Hepatocyte (in vitro differentiated cells): ENCODE measurements around the gene IGDCC3. TPM values are rescaled to one million over a fixed set of nuclear protein-coding genes. Genes with fewer than 3 reads are reported as not detected.

Source experiments
- DNase-seq: peaks from one replicate; pipeline ENCODE4 v3.0.0-alpha.2; 2016; ENCODE audit warnings: low spot score
- H2AFZ ChIP-seq: fragments of 200-600 bp; sonication (generic); 2 replicates; pipeline ENCODE4 v1.6.0; 2016; ENCODE audit warnings: antibody characterized with exemption, mild to moderate bottlenecking
- H3K27ac ChIP-seq: fragments of 200-600 bp; sonication (generic); 2 replicates; pipeline ENCODE4 v1.5.1; 2016; ENCODE audit warnings: mild to moderate bottlenecking
- H3K27me3 ChIP-seq: fragments of 200-600 bp; sonication (generic); 2 replicates; pipeline ENCODE4 v1.6.1; 2016
- H3K36me3 ChIP-seq: fragments of 200-600 bp; sonication (generic); replicated peaks from 2 replicates; pipeline ENCODE4 v1.5.1; 2016; ENCODE audit warnings: low read depth; ENCODE audit not compliant: insufficient read depth
- H3K4me1 ChIP-seq: fragments of 200-600 bp; sonication (generic); 2 replicates; pipeline ENCODE4 v1.5.1; 2016; ENCODE audit warnings: mild to moderate bottlenecking, moderate library complexity; ENCODE audit not compliant: insufficient read depth
- H3K4me2 ChIP-seq: fragments of 200-600 bp; sonication (generic); 2 replicates; pipeline ENCODE4 v1.6.0; 2016
- H3K4me3 ChIP-seq: fragments of 200-600 bp; sonication (generic); 2 replicates; pipeline ENCODE4 v1.5.1; 2016; ENCODE audit warnings: mild to moderate bottlenecking
- H3K79me2 ChIP-seq: fragments of 200-600 bp; sonication (generic); 2 replicates; pipeline ENCODE4 v1.6.0; 2017; ENCODE audit warnings: mild to moderate bottlenecking
- H3K9me2 ChIP-seq: fragments of 200-600 bp; sonication (generic); replicated peaks from 2 replicates; pipeline ENCODE4 v1.6.0; 2017; ENCODE audit warnings: mild to moderate bottlenecking; ENCODE audit not compliant: insufficient read depth
- H3K9me3 ChIP-seq: fragments of 200-600 bp; sonication (generic); 2 replicates; pipeline ENCODE4 v1.5.1; 2016; ENCODE audit warnings: low read depth, mild to moderate bottlenecking
- H4K20me1 ChIP-seq: fragments of 200-600 bp; sonication (generic); 2 replicates; pipeline ENCODE4 v1.6.0; 2016; ENCODE audit warnings: mild to moderate bottlenecking; ENCODE audit not compliant: insufficient read depth, poor library complexity, severe bottlenecking
- EZH2 ChIP-seq: fragments of 200-600 bp; sonication (generic); IDR thresholded peaks from 2 replicates; pipeline ENCODE4 v1.6.1; 2016; ENCODE audit warnings: antibody characterized with exemption, mild to moderate bottlenecking, borderline replicate concordance
- EZH2phosphoT487 ChIP-seq: fragments of 200-600 bp; sonication (generic); IDR thresholded peaks from one replicate; pipeline ENCODE4 v1.6.1; 2018; ENCODE audit warnings: antibody characterized with exemption, mild to moderate bottlenecking, low read depth, moderate library complexity; ENCODE audit not compliant: unreplicated experiment, severe bottlenecking
- WGBS: methylation state at CpG from one replicate; pipeline ENCODE4 v1.1.6; 2016; ENCODE audit warnings: low lambda C conversion rate; ENCODE audit errors: missing lambda C conversion rate; 5-methylcytosine and 5-hydroxymethylcytosine counted together
- polyA plus RNA-seq: library from polyadenylated mRNA; unstranded; fragments of >200 nt; fragmentation: Nextera tagmentation; extraction: Ambion mirVana; gene quantifications from 2 replicates; pipeline ENCODE4 v1.2.1, GENCODE V29; 2016
- total RNA-seq: library from RNA; depleted of rRNA; stranded (reverse); fragments of >200 nt; gene quantifications from 2 replicates; pipeline ENCODE4 v1.2.3, GENCODE V29; 2014
- TF ChIP-seq, protein P1 (sequence below): fragments of 200-600 bp; sonication (generic); IDR thresholded peaks from 2 replicates; pipeline ENCODE4 v1.5.1; 2016; ENCODE audit warnings: antibody characterized with exemption, mild to moderate bottlenecking; ENCODE audit not compliant: poor library complexity

Gene IGDCC3
- total and polyA plus RNA-seq, 2 experiments from 2014 or later: 8.1 to 14.8 TPM

DNA sequence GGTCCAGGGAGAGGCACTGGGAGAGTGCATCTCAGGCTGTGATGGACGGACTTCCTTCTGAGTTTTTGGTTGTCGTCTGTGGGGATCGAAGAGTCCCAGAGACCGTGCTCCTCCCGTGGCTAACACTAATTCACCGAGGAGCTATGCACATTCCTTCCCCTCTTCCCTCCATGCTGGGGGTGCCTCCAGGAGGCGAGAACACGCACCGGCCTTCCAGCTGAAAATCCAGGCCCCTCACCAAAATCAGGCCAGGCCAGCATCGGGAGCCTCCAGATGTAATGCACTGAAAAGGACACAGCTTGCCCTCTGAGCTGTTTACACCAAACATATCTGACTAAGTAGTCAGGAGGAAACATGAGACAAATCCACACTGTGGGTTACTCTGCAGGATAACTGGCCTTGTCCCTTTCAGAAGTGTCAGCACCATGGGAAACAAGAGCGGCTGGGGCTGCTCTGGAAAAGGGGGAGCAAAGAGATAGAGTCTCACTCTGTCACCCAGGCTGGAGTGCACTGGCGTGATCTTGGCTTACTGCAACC, 67.9 kb downstream of the IGDCC3 start:
- no peaks in the 10 kb centered on the region for H3K27me3 ChIP-seq
- no peak overlapping the region for H3K4me3 ChIP-seq
- H3K79me2 ChIP-seq: no peaks in the 10 kb centered on the region
- H3K4me2 ChIP-seq: no peak overlapping the region
- no peaks in the 10 kb centered on the region for H3K9me2 ChIP-seq
- no peak overlapping the region for H2AFZ ChIP-seq
- H3K27ac ChIP-seq: peak overlapping the region; percentile 4
- H3K36me3 ChIP-seq: no peaks in the 10 kb centered on the region
- WGBS: 65% methylated on average over 12 of the region's 12 CpGs
- no peak for TF ChIP-seq EZH2phosphoT487
- no peak for TF ChIP-seq EZH2
- TF ChIP-seq, protein P1, sequence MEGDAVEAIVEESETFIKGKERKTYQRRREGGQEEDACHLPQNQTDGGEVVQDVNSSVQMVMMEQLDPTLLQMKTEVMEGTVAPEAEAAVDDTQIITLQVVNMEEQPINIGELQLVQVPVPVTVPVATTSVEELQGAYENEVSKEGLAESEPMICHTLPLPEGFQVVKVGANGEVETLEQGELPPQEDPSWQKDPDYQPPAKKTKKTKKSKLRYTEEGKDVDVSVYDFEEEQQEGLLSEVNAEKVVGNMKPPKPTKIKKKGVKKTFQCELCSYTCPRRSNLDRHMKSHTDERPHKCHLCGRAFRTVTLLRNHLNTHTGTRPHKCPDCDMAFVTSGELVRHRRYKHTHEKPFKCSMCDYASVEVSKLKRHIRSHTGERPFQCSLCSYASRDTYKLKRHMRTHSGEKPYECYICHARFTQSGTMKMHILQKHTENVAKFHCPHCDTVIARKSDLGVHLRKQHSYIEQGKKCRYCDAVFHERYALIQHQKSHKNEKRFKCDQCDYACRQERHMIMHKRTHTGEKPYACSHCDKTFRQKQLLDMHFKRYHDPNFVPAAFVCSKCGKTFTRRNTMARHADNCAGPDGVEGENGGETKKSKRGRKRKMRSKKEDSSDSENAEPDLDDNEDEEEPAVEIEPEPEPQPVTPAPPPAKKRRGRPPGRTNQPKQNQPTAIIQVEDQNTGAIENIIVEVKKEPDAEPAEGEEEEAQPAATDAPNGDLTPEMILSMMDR: no peak
- H4K20me1 ChIP-seq: no peaks in the 10 kb centered on the region
- H3K9me3 ChIP-seq: no peaks in the 10 kb centered on the region
- H3K4me1 ChIP-seq: peaks cover 2% of the 10 kb centered on the region
- DNase-seq: no peak

GRCh38 chr15:65307978-65308377, 69.8 kb downstream of the IGDCC3 start:
- H4K20me1 ChIP-seq: no peaks in the 10 kb centered on the region
- no peaks in the 10 kb centered on the region for H3K36me3 ChIP-seq
- no peak overlapping the region for H3K27ac ChIP-seq
- H3K9me3 ChIP-seq: no peaks in the 10 kb centered on the region
- H3K4me1 ChIP-seq: peaks cover 8% of the 10 kb centered on the region
- no peaks in the 10 kb centered on the region for H3K9me2 ChIP-seq
- no peak overlapping the region for H2AFZ ChIP-seq
- TF ChIP-seq EZH2: no peak
- TF ChIP-seq, protein P1: no peak
- TF ChIP-seq EZH2phosphoT487: no peak
- H3K4me2 ChIP-seq: no peak overlapping the region
- no peak overlapping the region for H3K4me3 ChIP-seq
- H3K27me3 ChIP-seq: no peaks in the 10 kb centered on the region
- WGBS: 84% methylated on average over 6 of the region's 6 CpGs
- no peaks in the 10 kb centered on the region for H3K79me2 ChIP-seq
- DNase-seq: no peak

DNA sequence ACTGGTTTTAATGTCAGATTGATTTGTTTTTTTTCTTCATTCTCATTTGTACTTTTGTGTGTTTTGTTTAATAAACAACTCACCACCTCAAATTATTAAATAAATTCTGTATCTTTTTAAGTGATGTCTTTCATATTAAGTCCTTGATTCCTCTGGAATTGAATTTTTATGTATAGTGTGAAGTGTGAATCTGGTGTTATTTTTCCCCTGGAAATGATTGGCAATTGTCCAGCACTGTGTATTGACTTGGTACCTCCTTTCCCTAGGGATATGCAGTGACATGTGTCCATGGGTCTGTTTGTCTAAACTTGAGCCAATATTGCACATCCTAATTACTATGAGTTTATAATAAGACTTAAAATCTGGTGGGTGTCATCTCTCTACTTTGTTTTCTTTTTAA, 71.3 kb downstream of the IGDCC3 start:
- Histone ChIP-seq H4K20me1 (no peaks in the 10 kb centered on the region), H3K4me2 (no peak overlapping the region), H3K9me2 (no peaks in the 10 kb centered on the region), H3K27ac (no peak overlapping the region), H3K79me2 (no peaks in the 10 kb centered on the region), H3K27me3 (no peaks in the 10 kb centered on the region), H3K4me1 (peaks cover 8% of the 10 kb centered on the region), H3K4me3 (no peak overlapping the region), H2AFZ (no peak overlapping the region), H3K9me3 (no peaks in the 10 kb centered on the region), H3K36me3 (no peaks in the 10 kb centered on the region)
- no peak for DNase-seq
- TF ChIP-seq EZH2: no peak
- TF ChIP-seq, protein P1: no peak
- TF ChIP-seq EZH2phosphoT487: no peak

DNA sequence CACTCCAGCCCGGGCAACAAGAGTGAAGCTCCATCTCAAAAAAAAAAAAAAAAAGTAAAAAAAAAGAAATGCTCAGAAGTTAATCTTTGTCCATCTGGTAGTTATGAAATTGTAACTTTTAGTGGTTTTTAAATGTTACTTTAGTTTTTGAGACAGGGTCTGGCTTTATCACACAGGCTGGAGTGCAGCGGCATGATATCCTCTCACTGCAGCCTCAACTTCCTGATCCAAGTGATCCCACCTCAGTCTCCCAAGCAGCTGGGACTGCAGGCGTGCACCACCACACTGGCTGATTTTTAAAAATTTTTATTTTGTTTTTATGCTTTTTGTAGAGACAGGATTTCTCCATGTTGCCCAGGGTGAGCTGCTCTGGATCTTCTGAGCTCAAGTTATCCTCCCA, 72.0 kb downstream of the IGDCC3 start:
- 97% methylated on average over 3 of the region's 3 CpGs for whole genome bisulfite sequencing
- H3K27ac ChIP-seq: no peak overlapping the region
- no peak overlapping the region for H3K4me2 ChIP-seq
- no peaks in the 10 kb centered on the region for H3K27me3 ChIP-seq
- H3K9me2 ChIP-seq: no peaks in the 10 kb centered on the region
- TF ChIP-seq, protein P1: no peak
- TF ChIP-seq EZH2: no peak
- no peak for TF ChIP-seq EZH2phosphoT487
- H3K4me3 ChIP-seq: no peak overlapping the region
- DNase-seq: no peak
- H3K4me1 ChIP-seq: peaks cover 8% of the 10 kb centered on the region
- no peaks in the 10 kb centered on the region for H3K79me2 ChIP-seq
- no peaks in the 10 kb centered on the region for H3K36me3 ChIP-seq
- H4K20me1 ChIP-seq: no peaks in the 10 kb centered on the region
- H2AFZ ChIP-seq: no peak overlapping the region
- no peaks in the 10 kb centered on the region for H3K9me3 ChIP-seq
